GM19099 (cell line): ENCODE results near the gene LYG2.

Experiments used
- POLR2A ChIP-seq: IDR thresholded peaks from 3 replicates; pipeline ENCODE4 v1.6.1; 2011; ENCODE audit warnings: low read depth; ENCODE audit not compliant: insufficient read length; ENCODE audit errors: extremely low read depth

LYG2 gene

GRCh38 chr2:99217929-99218501, 37.5 kb downstream of the LYG2 start:
- no peak for TF ChIP-seq POLR2A

DNA sequence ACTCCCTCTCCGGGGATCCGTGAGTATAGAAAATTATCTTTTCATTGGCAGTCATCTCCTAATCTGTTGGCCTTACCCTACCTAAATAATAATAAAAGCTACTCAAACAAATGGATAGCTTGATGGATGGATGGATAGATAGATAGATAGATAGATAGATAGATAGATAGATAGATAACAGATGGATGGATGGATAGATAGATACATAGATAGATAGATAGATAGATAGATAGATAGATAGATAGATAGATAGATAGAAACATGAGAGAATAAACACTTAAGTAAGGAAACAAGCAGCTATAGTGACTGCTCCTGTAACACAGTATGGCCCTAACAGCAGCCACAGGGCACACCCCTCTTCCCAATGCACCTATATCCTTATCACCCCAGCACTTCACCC, 39.4 kb downstream of the LYG2 start:
- no peak for TF ChIP-seq POLR2A

DNA sequence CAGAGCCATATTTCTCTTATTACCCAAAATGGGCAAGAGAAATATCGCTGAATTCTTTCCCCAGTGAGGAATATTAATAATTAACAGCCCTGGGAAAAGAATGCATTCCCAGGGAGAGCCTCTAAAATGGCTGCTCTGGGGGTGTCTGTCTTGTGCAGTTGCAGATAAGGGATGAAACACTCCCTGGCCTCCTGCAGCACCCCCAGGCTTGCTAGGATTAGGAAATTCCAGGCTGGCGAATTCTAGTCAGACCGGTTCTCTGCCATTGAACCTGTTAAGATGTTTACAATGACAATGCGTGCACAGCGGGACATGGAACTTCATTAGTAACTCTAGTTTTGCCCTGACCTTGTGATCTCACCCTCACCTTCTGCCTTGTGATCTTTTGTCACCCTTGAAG, 50.0 kb downstream of the LYG2 start:
- TF ChIP-seq POLR2A, result no peak

- no peak for TF ChIP-seq POLR2A
Measured at GRCh38 chr2:99201959-99202678, 53.3 kb downstream of the LYG2 start.

DNA sequence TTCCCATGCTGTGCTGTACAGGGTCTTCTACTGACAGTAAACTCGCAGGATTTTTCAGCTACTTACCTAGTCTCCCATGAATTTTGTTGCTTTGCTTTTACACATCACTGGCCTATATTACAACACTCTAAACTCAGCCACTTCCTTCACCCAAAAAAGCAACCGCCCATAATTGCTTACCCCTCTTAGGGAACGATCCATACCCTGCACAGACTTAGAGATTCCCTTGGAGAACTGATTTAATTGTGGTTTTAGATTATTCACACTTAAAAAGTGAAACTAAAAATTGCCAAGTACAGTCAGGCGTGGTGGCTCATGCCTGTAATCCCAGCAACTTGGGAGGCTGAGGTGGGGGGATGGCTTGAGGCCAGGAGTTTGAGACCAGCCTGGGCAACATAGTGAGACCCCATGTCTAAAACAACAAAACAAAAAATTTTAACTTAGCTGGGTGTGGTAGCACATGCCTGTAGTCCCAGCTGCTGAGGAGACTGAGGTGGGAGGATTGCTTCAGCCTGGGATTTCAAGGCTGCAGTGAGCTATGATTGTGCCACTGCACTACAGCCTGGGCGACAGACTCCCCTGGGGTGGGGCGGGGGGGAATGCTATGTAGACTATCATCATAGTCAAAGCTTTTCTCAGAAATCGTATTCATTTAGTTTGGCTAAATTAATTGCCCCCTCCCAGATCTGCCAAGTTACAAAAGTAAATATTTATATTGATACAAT, 55.2 kb downstream of the LYG2 start:
- TF ChIP-seq POLR2A, result no peak

GRCh38 chr2:99198103-99198841, 57.2 kb downstream of the LYG2 start:
- no peak for TF ChIP-seq POLR2A
